Muscle of back (tissue), 11 donors: ENCODE measurements around the gene LRRK1. TPM values are rescaled to one million over a fixed set of nuclear protein-coding genes. Genes with fewer than 3 reads are reported as not detected.

Source experiments
- DNase-seq, 3 donors: peaks; one replicate each; pipeline versions ENCODE4 v3.0.0 to v3.0.0-alpha.2; 2013
- polyA plus RNA-seq, 10 donors: library from polyadenylated mRNA; unstranded; fragments of 120-200 nt; gene quantifications; one replicate each; pipeline ENCODE4 v1.2.1, GENCODE V29; 2013; ENCODE audit not compliant: insufficient read length in 10 of 10

Gene LRRK1
- polyA plus RNA-seq, 10 donors, result 4.6 to 8.7 (median 6.2) TPM

DNA sequence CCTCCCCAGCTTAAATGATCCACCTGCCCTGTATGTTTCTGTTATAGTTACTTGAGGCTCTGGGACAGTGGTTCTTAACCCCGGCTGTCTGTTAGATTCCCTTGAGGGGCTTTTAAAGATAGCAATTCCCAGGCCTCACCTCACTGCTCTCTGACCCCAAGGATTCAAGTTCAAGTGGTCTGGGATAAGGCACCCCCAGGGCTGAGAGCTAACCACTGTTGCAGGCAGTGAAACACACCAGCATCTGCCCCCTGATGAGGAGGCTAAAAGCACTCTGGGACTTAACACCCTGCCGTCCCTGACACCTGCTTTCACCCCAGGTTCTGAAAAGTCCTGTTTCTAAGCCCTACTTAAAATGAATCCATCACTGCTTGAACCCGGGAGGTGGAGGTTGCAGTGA, 103.7 kb downstream of the LRRK1 start:
- DNase-seq, result no peak

DNA sequence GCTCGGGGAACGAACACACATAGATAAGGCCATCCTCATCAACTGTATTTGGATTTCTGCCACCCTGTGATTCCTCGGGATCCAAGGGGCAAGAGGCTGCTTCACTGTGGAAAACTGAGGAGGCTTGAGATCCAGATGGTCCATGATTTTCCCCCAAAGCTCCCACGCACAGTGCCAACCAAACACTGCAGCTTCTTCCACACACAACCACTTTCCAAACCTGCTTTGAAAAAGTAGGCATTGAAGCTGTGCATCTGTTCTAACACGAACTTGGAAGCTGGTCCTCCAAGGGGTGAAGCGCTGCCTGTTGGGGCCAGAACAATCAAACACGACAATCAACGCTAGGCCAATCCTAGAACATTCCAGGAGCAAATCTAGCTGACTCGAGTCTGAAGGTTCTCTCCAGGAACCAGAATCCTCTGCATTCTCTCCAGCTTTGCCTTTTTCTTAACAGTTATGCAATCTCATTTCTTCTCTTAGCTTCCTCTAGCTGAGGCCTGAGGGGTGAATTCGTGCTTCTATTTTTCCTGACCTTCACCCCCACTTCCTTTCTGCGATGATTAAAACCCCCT, 104.4 kb downstream of the LRRK1 start:
- no peak for DNase-seq

DNA sequence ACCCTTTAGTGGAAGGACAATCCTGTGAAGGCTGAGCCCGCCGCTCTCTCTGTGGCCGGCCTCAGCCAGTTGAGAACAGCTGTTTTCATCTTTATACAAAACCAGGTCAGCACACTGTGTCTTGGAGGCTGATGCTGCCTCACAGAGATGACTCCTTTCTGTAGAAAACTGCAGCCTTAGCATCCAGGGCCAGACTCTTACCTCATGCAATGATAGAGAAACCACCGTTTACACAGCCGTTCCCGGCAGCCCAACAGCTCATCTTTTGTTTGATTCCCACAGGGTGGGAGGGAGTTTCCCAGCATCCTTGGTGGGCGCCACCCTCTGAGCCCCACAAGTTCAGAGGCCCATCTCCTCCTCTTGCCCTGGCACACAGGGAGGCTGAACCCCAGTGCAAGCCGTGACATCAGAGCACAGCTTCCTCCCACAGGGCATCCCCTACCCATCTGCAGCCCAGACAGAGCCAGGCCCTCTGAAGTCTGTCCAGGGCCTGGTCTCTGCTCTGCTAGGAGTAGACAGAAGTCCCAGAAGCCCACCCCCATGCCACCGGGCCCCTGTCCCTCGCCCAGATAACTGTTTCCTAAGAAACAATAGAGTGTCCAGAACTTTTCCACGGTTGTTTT, 105.0 kb downstream of the LRRK1 start:
- peak; percentile 61 to 86 (median 69) for DNase-seq

DNA sequence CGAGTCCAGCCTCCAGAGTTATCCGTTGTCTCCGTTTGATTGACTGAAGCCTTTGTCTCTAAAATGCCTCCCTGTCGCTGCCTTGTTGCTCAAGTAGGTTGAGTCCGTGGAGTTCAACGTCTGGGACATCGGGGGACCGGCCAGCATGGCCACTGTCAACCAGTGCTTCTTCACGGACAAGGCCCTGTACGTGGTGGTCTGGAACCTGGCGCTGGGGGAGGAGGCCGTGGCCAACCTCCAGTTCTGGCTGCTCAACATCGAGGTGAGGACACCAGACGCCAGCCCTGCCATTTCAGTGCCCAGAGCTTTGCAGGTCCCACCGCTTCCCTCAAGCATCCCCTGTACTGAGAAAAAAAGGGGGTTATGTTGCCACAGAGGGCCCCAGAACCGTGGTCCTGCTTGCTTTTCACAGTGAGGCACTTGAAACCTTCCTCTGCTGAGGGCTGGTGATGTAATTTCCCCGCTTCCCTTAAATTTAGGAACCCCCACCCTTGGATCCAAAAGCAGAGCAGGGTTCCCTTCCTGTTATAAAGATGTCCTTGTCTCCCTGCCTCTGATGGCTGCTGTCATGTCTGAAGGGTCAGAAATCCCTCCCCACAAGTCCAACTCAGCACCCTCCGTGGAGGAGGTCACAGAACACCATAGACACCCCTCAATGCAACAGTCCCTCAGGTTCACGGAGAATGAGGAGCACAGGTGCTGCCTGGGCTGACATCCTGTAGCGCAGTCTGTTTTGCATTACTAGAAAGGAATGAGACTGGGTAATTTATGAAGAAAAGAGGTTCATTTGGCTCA, 105.7 kb downstream of the LRRK1 start:
- no peak for DNase-seq

DNA sequence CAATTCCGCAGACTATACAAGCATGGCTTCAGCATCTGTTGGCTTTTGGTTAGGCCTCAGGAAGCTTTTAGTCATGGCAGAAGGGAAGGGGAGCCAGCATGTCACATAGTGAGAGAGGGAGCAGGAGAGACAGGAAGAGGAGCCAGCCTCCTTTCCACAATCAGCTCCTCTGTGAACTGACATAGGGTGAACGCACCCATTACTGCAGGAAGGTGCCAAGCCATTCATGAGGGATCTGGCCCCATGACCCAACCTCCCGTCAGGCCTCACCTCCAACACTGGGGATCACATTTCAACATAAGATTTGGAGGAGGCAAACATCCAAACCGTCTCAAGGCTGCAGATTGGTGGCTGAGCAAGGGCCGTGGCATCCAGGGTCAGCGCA, 106.3 kb downstream of the LRRK1 start:
- DNase-seq, result no peak

DNA sequence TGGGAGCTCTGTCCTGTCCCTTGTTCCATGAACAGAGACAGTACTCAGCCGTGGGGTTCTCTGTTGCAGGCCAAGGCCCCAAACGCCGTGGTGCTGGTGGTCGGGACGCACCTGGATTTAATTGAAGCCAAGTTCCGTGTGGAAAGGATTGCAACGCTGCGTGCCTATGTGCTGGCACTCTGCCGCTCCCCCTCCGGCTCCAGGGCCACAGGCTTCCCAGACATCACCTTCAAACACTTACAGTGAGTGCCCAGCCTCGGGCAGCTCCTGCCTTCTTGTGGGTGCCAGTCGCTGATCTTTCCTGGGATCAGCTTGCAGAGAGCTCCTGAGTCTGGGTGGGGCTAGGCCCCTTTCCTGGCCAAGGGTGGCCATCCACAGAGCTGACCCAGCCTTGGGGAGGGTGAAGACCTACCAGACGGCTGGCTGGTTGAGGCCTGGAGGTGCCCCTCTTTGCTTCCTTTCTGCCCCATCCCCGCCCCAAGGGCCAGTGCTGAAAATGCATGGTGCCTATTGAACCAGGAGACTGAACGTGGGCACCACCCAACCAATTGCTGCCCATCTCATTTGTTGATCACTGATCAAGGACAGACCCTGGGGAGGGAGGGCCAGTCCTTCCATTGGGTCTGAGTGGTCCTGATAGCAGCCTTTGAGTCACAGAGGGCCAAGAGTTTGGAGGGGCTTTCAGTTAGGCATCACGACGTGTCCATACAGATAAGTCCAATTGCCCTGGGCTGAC, 106.9 kb downstream of the LRRK1 start:
- DNase-seq, result no peak

DNA sequence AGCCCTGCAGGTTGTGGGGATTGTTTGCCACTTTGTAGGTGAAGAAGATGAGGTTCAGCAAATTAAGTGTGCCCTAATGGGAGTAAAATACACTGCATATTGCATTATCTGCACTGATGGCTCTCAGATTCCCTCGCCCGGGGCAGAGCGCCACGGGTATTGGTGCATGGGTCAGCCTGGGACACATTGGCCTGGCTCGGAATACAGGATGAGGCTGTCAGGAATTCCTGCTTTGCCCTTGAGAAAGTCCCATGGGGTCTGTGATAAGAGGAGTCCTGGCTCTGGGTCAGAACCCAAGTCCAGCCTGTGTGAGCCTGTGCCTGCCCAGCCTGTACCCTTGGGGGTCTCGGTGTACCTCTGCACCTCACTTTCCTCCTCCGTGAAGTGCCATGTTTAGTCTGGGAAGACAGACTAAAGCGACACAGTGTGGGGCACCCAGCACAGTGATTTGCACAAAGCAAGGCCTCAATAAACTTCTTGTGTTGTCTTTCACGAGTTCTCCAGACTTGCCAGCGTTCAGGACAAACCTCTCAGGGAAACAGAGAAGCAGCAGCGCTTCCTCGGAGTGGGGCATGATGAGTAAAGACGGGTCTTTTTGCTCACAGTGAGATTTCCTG, 107.6 kb downstream of the LRRK1 start:
- DNase-seq, result no peak

DNA sequence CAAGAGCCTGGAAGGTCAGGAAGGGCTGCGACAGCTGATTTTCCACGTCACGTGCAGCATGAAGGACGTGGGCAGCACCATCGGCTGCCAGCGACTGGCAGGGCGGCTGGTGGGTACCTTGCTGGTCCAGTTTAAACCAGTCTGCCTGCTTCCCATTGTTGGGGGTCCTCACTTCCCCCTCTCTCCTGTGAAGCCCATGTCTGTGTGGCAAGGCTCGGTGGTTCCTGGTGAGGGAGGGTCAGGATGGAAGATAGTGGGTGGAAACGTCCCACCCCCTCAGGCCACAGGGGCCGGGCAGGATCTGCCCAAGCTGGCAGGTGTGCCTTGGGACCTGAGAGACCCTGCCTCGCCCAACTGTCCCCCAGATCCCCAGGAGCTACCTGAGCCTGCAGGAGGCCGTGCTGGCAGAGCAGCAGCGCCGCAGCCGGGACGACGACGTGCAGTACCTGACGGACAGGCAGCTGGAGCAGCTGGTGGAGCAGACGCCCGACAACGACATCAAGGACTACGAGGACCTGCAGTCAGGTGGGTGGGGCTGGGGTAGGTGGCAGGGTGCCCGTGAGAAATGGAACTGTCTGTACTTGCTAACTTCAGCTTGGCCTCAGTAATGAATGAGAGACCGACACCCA, 108.2 kb downstream of the LRRK1 start:
- DNase-seq, result no peak

DNA sequence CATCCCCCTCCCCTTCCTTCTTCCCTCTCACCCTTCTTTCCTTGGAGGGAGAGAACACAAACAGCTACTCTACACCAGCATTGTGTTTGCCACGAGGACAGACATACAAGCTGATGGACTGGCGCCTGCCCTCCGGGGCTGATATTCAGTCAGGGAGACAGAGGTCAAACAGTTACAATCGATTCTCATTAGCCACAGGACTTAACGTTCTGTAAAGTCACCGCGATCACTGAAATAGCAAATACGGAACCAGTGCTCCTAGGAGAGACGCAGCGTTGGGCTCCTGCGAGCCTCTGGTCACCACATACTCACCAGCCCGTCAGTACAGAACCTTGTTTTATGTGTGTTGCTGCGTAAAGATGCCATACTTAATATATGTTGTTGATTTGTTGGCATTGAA, 108.8 kb downstream of the LRRK1 start:
- no peak for DNase-seq

DNA sequence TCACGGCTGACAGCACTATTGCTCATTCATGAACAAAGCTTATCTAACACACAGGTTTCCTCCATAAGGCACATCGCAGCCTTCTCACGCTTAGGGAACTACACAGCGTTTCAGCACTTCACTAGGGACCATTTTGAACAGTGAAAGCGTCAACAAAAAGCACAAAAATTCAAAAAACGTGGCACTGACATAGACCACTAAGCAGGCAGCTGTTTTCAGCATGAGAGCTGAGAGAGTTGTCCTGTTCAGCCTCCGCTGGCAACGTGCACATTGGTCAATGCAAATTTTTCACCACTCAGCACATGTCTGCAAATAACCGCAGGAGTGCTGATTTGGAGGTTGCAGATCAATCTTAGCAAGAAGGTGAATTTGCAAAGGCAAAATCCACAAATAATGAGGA, 109.2 kb downstream of the LRRK1 start:
- DNase-seq, result no peak

DNA sequence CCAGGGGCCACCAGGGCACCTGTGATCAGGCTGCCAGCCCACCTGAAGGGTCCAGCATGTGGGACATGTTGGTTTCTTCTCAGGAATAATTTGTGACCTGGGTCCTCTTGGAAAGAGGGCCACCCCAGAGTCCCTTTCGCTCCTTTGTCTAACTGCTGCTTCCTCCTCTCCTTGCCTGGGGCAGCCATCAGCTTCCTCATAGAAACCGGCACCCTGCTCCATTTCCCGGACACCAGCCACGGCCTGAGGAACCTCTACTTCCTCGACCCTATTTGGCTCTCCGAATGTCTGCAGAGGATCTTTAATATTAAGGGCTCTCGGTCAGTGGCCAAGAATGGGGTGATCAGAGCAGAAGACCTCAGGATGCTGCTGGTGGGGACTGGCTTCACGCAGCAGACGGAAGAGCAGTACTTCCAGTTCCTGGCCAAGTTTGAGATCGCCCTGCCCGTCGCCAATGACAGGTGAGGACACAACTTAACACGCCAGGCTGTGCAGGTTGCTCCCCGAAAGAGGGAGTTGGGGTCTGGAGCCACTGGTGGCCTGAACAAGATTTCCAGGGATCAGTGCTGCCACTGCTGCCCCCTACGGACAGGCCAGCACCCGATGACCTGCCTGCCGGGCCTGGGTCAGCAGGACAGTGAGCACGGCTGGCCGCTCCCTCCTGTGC, 109.7 kb downstream of the LRRK1 start:
- DNase-seq, result no peak

DNA sequence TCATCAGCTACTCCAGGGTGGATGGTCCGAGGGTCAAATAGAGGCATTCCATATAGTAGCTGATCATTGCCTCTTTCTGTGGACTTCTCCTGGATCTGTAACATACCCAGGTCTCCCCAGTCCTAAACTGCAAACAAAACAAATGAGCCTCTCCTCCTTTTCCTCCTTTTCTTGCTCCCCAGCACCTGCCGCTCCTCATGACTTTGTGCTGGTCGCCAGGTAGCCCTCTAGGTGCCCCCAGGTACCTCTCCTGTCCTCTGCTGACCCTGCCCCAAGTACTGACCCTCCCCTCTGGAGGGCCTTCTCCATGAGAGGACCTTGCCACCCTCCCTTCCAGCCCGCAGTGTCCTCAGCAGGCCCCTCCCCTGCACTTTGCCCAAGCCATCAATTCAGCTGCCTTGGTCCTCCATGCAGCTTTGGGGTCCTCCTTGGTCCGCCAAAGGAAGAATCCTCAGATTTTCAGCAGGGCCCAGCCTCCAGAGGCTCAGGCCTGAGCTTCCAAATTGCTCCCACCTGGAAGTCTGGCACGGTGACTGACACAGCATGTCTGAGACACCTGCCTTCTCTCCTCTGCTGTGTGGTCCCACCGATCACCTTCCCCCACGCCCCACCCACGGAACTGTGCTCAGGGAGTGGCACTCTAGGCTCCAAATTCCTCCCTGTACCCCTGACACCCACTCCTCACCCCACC, 111.0 kb downstream of the LRRK1 start:
- no peak for DNase-seq

DNA sequence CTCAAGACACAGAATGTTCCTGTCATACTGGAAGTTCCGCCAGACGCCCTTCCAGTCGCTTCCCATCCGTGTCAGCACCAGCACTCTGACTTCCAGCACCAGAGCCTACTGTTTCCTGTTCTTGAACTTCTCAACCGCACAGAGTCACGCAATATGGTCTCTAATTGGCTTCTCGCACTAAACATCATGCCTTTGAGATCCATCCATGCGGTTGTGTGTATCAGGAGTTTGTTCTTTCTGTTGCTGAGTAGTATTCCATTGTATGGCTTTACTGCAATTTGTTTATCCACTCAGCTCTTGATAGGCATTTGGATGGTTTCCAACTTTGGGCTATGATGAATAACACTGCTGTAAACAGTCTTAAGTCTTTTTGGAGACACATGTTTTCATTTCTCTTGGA, 112.1 kb downstream of the LRRK1 start:
- no peak for DNase-seq

DNA sequence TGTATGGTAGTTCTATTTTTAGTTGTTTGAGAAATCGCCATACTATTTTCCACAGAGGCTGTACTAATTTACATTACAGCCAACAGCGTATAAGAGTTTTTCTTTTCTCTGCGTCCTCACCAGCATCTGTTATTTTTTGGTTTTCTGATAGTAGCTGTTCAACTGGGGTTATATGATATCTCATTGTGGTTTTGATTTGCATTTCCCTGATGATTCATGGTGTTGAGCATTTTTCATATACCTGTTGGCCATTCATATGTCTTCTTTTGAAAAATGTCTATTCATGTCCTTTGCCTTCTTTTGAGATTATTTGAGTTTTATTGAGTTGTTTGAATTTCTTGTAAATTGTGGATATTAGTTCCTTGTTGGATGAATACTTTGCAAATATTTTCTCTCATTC, 114.6 kb downstream of the LRRK1 start:
- DNase-seq, result no peak

DNA sequence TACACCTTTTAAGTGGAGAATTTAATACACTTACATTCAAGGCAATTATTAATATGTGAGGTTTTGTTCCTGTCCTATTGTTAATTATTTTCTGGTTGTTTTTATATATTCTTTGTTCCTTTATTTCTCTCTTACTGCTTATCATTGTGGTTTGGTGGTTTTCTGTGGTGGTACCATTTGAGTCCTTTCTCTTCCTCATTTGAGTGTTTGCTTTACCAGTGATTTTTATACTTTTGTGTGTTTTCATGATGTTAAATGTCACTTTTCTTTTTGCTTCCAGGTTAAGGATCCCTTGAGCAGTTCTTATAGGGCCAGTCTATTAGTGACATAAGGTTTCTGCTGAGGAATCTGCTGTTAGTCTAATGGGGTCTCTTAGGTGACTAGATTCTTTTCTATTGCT, 116.5 kb downstream of the LRRK1 start:
- DNase-seq, result no peak

DNA sequence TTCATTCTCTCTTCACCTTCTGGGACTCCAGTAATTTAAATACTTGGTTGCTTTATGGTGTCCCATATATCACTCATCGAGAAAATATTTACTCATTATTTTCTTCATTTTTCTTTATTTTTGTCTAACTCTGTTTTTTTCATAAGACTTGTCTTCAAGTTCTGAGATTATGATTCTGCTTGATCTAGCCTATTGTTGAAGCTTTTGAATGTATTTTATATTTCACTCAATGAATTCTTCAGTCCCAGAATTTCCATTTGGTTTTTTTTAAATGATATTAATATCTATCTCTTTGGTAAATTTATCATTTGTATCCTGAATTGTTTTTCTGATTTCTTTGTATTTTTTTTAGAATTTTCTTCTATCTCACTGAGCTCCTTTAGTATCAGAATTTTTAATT, 117.0 kb downstream of the LRRK1 start:
- DNase-seq, result no peak

DNA sequence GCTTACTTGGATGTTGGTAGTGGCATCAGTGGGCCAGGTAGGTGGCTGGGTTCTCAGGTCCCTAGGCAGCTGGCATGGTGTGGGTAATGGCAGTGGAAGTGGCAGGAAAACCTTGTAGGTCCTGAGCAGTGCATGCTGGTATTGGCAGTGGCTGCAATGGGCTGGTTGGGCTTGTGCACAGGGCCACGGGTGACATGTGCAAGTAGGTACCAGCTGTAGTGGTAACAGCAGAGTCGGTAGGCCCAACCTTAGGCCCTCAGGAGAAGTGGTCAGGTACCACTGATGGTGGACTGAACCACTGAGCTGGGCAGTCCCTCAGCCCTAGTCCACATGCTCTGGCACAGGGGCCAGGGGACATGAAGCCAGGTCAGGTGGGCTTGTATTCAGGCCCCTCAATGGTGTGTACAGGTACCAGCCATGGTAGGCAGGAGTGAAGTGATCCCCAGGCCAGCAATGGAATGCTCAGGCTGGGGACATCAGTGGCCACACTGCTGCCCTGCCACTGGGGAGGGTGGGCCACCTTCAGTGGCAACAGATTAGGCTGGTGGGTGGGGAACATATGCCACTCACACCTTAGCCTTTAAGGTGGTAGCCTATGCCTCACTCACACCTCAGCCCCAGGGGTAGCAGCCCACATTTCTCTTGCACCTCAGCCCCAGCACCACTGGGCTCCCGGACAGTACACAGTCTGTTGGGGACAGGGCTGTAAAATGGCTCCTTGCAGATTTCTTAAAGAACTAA, 118.1 kb downstream of the LRRK1 start:
- DNase-seq, result no peak

DNA sequence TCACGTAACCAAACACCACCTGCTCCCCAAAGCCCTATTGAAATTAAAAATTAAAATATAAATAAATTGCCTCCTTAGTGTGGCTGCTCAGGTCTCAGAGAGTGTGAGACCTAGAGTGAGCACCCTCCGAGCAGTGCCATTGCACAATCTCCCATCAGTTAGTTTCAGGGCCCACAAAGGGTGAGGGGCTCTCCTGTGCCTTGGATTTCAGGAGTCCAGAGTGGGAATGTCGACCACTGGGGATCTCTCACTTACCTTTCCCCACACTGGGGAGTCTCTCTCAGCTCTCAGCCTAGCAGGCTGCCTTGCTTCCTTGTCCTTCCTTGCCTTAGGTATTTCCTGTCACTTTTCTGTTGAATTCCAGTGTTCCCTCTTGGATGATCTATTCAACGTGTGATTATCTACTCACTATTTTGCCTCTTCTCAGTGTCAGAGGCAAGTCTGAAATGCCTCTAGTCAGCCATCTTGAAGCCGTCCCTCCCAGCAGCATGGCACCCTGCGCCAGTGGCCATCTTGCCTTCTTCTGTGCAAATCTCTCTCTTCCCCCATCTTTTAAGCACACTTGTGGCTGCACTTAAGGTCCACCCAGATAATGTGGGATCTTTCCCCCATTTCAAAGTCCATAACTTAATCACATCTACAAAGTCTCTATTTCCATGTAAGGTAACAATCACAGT, 119.3 kb downstream of the LRRK1 start:
- DNase-seq, result no peak

DNA sequence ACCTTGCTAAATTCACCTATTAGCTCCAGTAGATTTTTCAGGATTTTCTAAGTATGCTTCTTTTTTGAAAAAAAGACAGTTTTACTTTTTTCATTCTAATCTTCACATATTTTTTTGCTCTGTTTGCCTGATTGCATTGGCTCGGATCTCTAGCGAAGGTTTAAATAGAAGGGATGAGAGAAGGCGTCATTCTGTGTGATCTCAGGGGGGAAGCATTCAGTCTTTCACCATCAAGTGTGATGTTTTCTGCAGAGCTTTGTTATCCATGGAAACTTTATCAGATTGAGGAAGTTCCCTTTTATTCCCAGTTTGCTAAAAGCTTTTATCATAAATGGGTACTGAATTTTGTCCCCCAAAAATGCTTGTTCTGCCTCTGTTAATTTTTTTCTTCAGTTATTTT, 120.3 kb downstream of the LRRK1 start:
- DNase-seq, result no peak
